PC-9 (cell line): Measurements from ENCODE around the gene TSR3.

Source experiments
- CTCF ChIP-seq: fragments of 200-600 bp; sonication (generic); conservative IDR thresholded peaks from 2 replicates; pipeline ENCODE4 v1.6.1; 2017; ENCODE audit warnings: mixed run types, antibody characterized with exemption, mild to moderate bottlenecking, moderate library complexity
- EZH2 ChIP-seq: fragments of 200-600 bp; sonication (generic); IDR thresholded peaks from 2 replicates; pipeline ENCODE4 v1.8.0; 2017; ENCODE audit warnings: antibody characterized with exemption, low read depth

- TF ChIP-seq CTCF (no peak), EZH2 (no peak)
Observed at GRCh38 chr16:1398826-1399581, 47.3 kb upstream of the TSR3 start.
